ENCODE measurements around the gene FIZ1.

GRCh38 chr19:55581823-55582223 lies 17.5 kb downstream of the FIZ1 start:
- TF ChIP-seq CTCF (IDR thresholded peaks at IDR 0.05; ENCODE audit: poor library complexity, severe bottlenecking) (no peak), EZH2 (IDR thresholded peaks at IDR 0.05; ENCODE audit: borderline replicate concordance, insufficient read depth, low read length, poor library complexity, severe bottlenecking) (no peak), RAD21 (conservative IDR thresholded peaks at IDR 0.05) (no peak), EP300 (conservative IDR thresholded peaks at IDR 0.05; ENCODE audit: poor library complexity, severe bottlenecking) (no peak), SMC3 (conservative IDR thresholded peaks at IDR 0.05; ENCODE audit: poor library complexity) (no peak)
